ENCODE results near the gene JKAMP.

The JKAMP gene

DNA sequence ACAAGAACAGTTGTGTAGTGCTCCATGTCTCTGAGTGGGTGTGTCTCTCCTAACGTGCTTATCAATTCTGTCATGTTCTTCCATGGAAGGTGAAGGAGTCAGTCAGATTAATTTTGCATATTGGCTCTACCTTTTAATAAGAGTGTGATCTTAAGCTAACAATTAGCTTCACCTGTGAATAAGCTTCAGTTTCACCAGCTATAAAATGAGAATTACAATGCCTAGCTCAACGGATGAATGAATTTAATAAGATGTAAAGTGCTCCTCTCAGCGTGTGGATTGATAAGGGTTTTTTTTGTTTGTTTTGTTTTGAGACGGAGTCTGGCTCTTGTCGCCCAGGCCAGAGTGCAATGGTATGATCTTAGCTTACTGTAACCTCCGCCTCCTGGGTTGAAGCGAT is 59.6 kb downstream of the JKAMP start:
- DNase-seq = no peak

DNA sequence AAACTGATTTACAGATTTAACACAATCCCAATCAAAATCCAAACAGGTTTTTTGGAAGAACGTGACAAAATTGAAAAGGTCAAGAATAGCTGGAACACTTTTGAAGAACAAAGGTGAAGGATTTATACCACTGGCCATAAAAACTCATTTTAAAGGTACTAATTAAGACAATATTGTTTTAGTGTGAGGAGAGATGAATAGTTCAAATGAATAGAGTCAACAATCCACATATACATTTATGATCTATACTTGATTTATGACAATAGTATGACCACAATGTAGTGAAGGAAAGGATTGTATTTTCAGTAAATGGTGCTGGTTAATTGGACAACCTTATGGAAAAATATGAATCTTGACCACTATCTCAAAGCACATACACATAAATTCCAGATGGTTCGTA is 63.0 kb downstream of the JKAMP start:
- no peak for DNase-seq

All from OCI-M1 (cell line).